ENCODE measurements around the gene TBKBP1.
"Not testable (repeated sequence)": the region's sequence is repeated elsewhere in the genome, so short reads cannot be mapped to it uniquely, and the experiment has no call there.

The TBKBP1 gene

GRCh38 chr17:47676510-47677165, 17.3 kb upstream of the TBKBP1 start:
- TF ChIP-seq SPI1 (IDR thresholded peaks at IDR 0.05; ENCODE audit: low read depth, low read length) (no peak), POLR2AphosphoS5 (IDR thresholded peaks at IDR 0.05; ENCODE audit: low read depth, low read length) (no peak), TAF1 (IDR thresholded peaks at IDR 0.05; ENCODE audit: low read depth, low read length) (no peak), POLR2A (IDR thresholded peaks at IDR 0.05; ENCODE audit: low read depth, low read length) (no peak), PAX5 (IDR thresholded peaks at IDR 0.05; ENCODE audit: insufficient read depth, low read length, severe bottlenecking) (no peak), POU2F2 (IDR thresholded peaks at IDR 0.05; ENCODE audit: low read depth, low read length) (no peak)
- DNase-seq (ENCODE audit: insufficient read length, low spot score) (no peak), FAIRE-seq (no peak)

- FAIRE-seq (no peak), DNase-seq (ENCODE audit: insufficient read length, low spot score) (no peak)
- no peak for TF ChIP-seq POLR2A (IDR thresholded peaks at IDR 0.05; ENCODE audit: low read depth, low read length)
- no peak for TF ChIP-seq PAX5 (IDR thresholded peaks at IDR 0.05; ENCODE audit: insufficient read depth, low read length, severe bottlenecking)
- TF ChIP-seq POU2F2 (IDR thresholded peaks at IDR 0.05; ENCODE audit: low read depth, low read length): no peak
- TF ChIP-seq TAF1 (IDR thresholded peaks at IDR 0.05; ENCODE audit: low read depth, low read length): no peak
- TF ChIP-seq SPI1 (IDR thresholded peaks at IDR 0.05; ENCODE audit: low read depth, low read length): no peak
- TF ChIP-seq POLR2AphosphoS5 (IDR thresholded peaks at IDR 0.05; ENCODE audit: low read depth, low read length): peak; percentile 48; the same call in 1 of the 2 replicates
Measured at GRCh38 chr17:47678196-47678595, 15.8 kb upstream of the TBKBP1 start.

- DNase-seq (ENCODE audit: insufficient read length, low spot score) (no peak), FAIRE-seq (no peak)
- no peak for TF ChIP-seq POU2F2 (IDR thresholded peaks at IDR 0.05; ENCODE audit: low read depth, low read length)
- TF ChIP-seq SPI1 (IDR thresholded peaks at IDR 0.05; ENCODE audit: low read depth, low read length): no peak
- no peak for TF ChIP-seq TAF1 (IDR thresholded peaks at IDR 0.05; ENCODE audit: low read depth, low read length)
- TF ChIP-seq POLR2A (IDR thresholded peaks at IDR 0.05; ENCODE audit: low read depth, low read length): no peak
- TF ChIP-seq PAX5 (IDR thresholded peaks at IDR 0.05; ENCODE audit: insufficient read depth, low read length, severe bottlenecking): no peak
- TF ChIP-seq POLR2AphosphoS5 (IDR thresholded peaks at IDR 0.05; ENCODE audit: low read depth, low read length): no peak
Measured at GRCh38 chr17:47682138-47682537, 11.8 kb upstream of the TBKBP1 start.

GRCh38 chr17:47682727-47683126, 11.2 kb upstream of the TBKBP1 start:
- not testable (repeated sequence) for DNase-seq (ENCODE audit: insufficient read length, low spot score); FAIRE-seq

- TF ChIP-seq POU2F2 (IDR thresholded peaks at IDR 0.05; ENCODE audit: low read depth, low read length) (no peak; the same call in 1 of the 2 replicates), PAX5 (IDR thresholded peaks at IDR 0.05; ENCODE audit: insufficient read depth, low read length, severe bottlenecking) (no peak), SPI1 (IDR thresholded peaks at IDR 0.05; ENCODE audit: low read depth, low read length) (no peak), POLR2A (IDR thresholded peaks at IDR 0.05; ENCODE audit: low read depth, low read length) (peak; percentile 67), POLR2AphosphoS5 (IDR thresholded peaks at IDR 0.05; ENCODE audit: low read depth, low read length) (peak; percentile 48; the same call in 1 of the 2 replicates), TAF1 (IDR thresholded peaks at IDR 0.05; ENCODE audit: low read depth, low read length) (no peak)
- no peak for DNase-seq (ENCODE audit: insufficient read length, low spot score)
- no peak for FAIRE-seq
Measured at GRCh38 chr17:47684025-47684424, 9.9 kb upstream of the TBKBP1 start.

- DNase-seq (ENCODE audit: insufficient read length, low spot score) (no peak), FAIRE-seq (no peak)
- TF ChIP-seq POLR2AphosphoS5 (IDR thresholded peaks at IDR 0.05; ENCODE audit: low read depth, low read length) (peak; percentile 65), TAF1 (IDR thresholded peaks at IDR 0.05; ENCODE audit: low read depth, low read length) (no peak), POLR2A (IDR thresholded peaks at IDR 0.05; ENCODE audit: low read depth, low read length) (0 out of 2 replicates have a peak, but pooled peaks have one; percentile 16), POU2F2 (IDR thresholded peaks at IDR 0.05; ENCODE audit: low read depth, low read length) (0 out of 2 replicates have a peak, but pooled peaks have one; percentile 3), PAX5 (IDR thresholded peaks at IDR 0.05; ENCODE audit: insufficient read depth, low read length, severe bottlenecking) (no peak), SPI1 (IDR thresholded peaks at IDR 0.05; ENCODE audit: low read depth, low read length) (no peak)
Measured at GRCh38 chr17:47684535-47685193, 9.3 kb upstream of the TBKBP1 start.

- TF ChIP-seq TAF1 (IDR thresholded peaks at IDR 0.05; ENCODE audit: low read depth, low read length) (no peak), POLR2A (IDR thresholded peaks at IDR 0.05; ENCODE audit: low read depth, low read length) (no peak)
- FAIRE-seq: no peak
- no peak for DNase-seq (ENCODE audit: insufficient read length, low spot score)
Measured at GRCh38 chr17:47685556-47686275, 8.2 kb upstream of the TBKBP1 start.

- no peak for DNase-seq (ENCODE audit: insufficient read length, low spot score)
- FAIRE-seq: no peak
- TF ChIP-seq TAF1 (IDR thresholded peaks at IDR 0.05; ENCODE audit: low read depth, low read length) (no peak), POLR2AphosphoS5 (IDR thresholded peaks at IDR 0.05; ENCODE audit: low read depth, low read length) (no peak), SPI1 (IDR thresholded peaks at IDR 0.05; ENCODE audit: low read depth, low read length) (no peak), PAX5 (IDR thresholded peaks at IDR 0.05; ENCODE audit: insufficient read depth, low read length, severe bottlenecking) (no peak), POLR2A (IDR thresholded peaks at IDR 0.05; ENCODE audit: low read depth, low read length) (no peak), POU2F2 (IDR thresholded peaks at IDR 0.05; ENCODE audit: low read depth, low read length) (no peak)
Measured at GRCh38 chr17:47686276-47686635, 7.7 kb upstream of the TBKBP1 start.

- DNase-seq (ENCODE audit: insufficient read length, low spot score): no peak
- TF ChIP-seq TAF1 (IDR thresholded peaks at IDR 0.05; ENCODE audit: low read depth, low read length) (no peak), POLR2A (IDR thresholded peaks at IDR 0.05; ENCODE audit: low read depth, low read length) (no peak), SPI1 (IDR thresholded peaks at IDR 0.05; ENCODE audit: low read depth, low read length) (no peak)
- no peak for FAIRE-seq
Measured at GRCh38 chr17:47686664-47687327, 7.2 kb upstream of the TBKBP1 start.
